Measurements from ENCODE around the gene KIAA1958. TPM values are rescaled to one million over a fixed set of nuclear protein-coding genes. Genes with fewer than 3 reads are reported as not detected.

KIAA1958 gene
- total RNA-seq, 1 experiment from 2014 or later: 18.5 TPM

GRCh38 chr9:112477330-112477729 lies 9.3 kb upstream of the KIAA1958 start:
- Histone ChIP-seq H3K4me2 (ENCODE audit: low read length) (no peak overlapping the region), H3K4me3 (replicated peaks in 1 of 2; ENCODE audit: low read depth in 1 of 2, low read length in 2 of 2) (no peak overlapping the region), H3K9ac (ENCODE audit: low read length) (no peak overlapping the region), H3K27me3 (ENCODE audit: insufficient read depth, low read length) (no peaks in the 10 kb centered on the region), H3K4me1 (ENCODE audit: control insufficient read depth in 1 of 2, insufficient read depth in 2 of 2, low read length in 2 of 2) (no peaks in the 10 kb centered on the region), H4K20me1 (ENCODE audit: insufficient read depth) (no peaks in the 10 kb centered on the region), H3K27ac (ENCODE audit: low read depth, low read length) (no peak overlapping the region), H3K9me3 (ENCODE audit: control insufficient read depth in 1 of 2, insufficient read depth in 1 of 2, low read depth in 1 of 2, low read length in 2 of 2) (no peaks in the 10 kb centered on the region), H3K36me3 (ENCODE audit: control insufficient read depth in 1 of 2, insufficient read depth in 2 of 2, low read length in 2 of 2) (no peaks in the 10 kb centered on the region), H3K9me2 (ENCODE audit: insufficient read depth) (no peaks in the 10 kb centered on the region), H3K79me2 (ENCODE audit: insufficient read depth, low read length) (no peaks in the 10 kb centered on the region), H2AFZ (ENCODE audit: low read depth, low read length, poor library complexity, severe bottlenecking) (no peak overlapping the region)
- ATAC-seq (no peak), DNase-seq (ENCODE audit: low read depth, low spot score) (no peak)
- CTCF ChIA-PET: no interaction called here
- no peak for TF ChIP-seq ZFX (IDR thresholded peaks at IDR 0.05)
- TF ChIP-seq RAD21 (IDR thresholded peaks at IDR 0.05; ENCODE audit: low read depth): no peak
- no peak for TF ChIP-seq ZBTB33 (IDR thresholded peaks at IDR 0.05; ENCODE audit: extremely low read depth, insufficient replicate concordance, low read length)
- no peak for TF ChIP-seq CBX3 (IDR thresholded peaks at IDR 0.05; ENCODE audit: low read depth)
- TF ChIP-seq TCF7L2 (IDR thresholded peaks at IDR 0.05; ENCODE audit: borderline replicate concordance, extremely low read depth, insufficient read depth, insufficient read length): no peak
- no peak for TF ChIP-seq REST (IDR thresholded peaks at IDR 0.05; ENCODE audit: low read depth)
- TF ChIP-seq SRF (IDR thresholded peaks at IDR 0.05; ENCODE audit: low read depth): no peak
- no peak for TF ChIP-seq EZH2 (IDR thresholded peaks at IDR 0.05)
- TF ChIP-seq SP1 (IDR thresholded peaks at IDR 0.05; ENCODE audit: low read depth): no peak
- TF ChIP-seq ELF1 (IDR thresholded peaks at IDR 0.05; ENCODE audit: borderline replicate concordance, low read depth): no peak
- no peak for TF ChIP-seq CEBPB (IDR thresholded peaks at IDR 0.05; ENCODE audit: low read depth)
- RAD21 ChIA-PET (ENCODE audit: low non-redundant PET in 1 of 2, low total read pairs in 2 of 2, uncharacterized antibody in 2 of 2, unreplicated experiment in 2 of 2): no interaction called here
- no TSS peak for BruUV-seq (replicated peaks)
- intact Hi-C loops (cut with micrococcal nuclease): no loop called here
- POLR2A ChIA-PET: no interaction called here

All from HCT116 (cell line).